WI38 (cell line): ENCODE measurements around the gene TMTC2.

Experiments
- H3K4me3 ChIP-seq: 2 replicates; pipeline ENCODE4 v1.5.1; 2011; ENCODE audit warnings: low read depth, mild to moderate bottlenecking, control low read depth, low read length
- TF ChIP-seq, protein P1 (sequence below): IDR thresholded peaks from 2 replicates; pipeline ENCODE4 v1.5.1; 2012; ENCODE audit warnings: low read depth, mild to moderate bottlenecking, control low read depth, low read length

TMTC2 gene

DNA sequence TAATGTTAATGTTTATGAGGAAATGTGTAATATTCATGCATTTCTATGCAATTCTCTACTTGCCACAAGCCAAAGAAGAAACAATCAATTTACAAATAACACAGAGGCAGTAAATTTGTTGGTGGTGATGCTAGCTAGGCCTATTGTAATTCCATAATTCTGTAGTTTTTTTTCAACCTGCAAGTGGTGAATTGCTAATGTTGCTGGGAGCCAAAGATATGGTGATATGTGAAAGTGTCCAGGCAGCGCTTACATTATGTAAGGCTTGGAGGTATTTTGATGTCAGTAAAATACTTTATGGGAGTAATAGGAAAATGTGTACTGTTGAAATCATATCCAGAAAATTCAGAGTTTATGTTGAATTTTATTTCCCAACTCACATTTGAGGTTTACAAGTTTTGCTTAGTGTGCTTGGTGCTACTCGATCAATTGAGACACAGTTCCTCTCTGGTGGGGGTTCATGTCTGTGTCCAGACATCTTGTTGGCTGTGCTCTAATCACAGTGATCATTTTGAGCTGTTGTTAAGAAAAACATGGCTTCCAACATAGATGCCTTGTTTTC, 23.2 kb downstream of the TMTC2 start:
- TF ChIP-seq, protein P1, sequence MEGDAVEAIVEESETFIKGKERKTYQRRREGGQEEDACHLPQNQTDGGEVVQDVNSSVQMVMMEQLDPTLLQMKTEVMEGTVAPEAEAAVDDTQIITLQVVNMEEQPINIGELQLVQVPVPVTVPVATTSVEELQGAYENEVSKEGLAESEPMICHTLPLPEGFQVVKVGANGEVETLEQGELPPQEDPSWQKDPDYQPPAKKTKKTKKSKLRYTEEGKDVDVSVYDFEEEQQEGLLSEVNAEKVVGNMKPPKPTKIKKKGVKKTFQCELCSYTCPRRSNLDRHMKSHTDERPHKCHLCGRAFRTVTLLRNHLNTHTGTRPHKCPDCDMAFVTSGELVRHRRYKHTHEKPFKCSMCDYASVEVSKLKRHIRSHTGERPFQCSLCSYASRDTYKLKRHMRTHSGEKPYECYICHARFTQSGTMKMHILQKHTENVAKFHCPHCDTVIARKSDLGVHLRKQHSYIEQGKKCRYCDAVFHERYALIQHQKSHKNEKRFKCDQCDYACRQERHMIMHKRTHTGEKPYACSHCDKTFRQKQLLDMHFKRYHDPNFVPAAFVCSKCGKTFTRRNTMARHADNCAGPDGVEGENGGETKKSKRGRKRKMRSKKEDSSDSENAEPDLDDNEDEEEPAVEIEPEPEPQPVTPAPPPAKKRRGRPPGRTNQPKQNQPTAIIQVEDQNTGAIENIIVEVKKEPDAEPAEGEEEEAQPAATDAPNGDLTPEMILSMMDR: no peak

DNA sequence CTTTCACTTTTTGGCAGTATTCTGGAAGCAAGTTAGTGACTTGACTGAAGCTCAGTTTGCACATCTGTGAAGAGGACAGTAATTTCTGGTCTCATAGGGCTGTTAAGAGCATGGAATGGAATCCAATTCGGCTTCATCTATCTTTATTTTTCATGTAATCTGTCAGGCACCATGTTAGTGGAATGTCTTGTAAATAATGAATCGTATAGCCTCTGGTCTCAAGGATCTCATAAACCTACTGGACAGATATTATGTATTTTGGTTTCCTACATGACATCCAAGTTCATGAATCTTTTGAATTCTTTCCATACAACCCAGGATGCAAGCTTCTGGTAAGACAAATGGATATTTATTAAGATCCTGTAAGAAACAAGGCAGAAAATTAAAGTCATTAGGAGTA, 24.0 kb downstream of the TMTC2 start:
- TF ChIP-seq, protein P1: no peak
- no peak overlapping the region for H3K4me3 ChIP-seq

More for the DNA sequence above, 23.2 kb downstream of the TMTC2 start:
- no peak overlapping the region for H3K4me3 ChIP-seq

DNA sequence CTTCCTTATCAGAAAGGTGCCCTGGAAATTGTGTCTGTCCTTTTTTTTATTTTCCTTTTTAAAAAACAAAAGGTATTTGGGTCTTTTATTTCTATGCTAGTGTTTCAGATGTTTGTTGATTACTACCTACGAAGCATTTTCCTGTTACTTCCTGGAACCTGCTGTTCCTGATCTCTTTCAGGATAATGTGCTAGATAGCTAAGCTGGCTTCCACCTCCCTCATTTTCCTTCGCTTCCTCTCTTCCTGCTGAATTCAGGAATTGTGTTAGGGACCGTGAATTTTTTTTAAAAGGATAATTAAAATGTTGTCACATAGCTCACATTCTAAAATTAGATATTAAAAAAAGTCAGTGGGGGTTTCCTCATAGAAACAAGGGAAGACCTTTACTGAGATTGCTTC, 27.7 kb downstream of the TMTC2 start:
- H3K4me3 ChIP-seq: no peak overlapping the region
- TF ChIP-seq, protein P1: no peak

DNA sequence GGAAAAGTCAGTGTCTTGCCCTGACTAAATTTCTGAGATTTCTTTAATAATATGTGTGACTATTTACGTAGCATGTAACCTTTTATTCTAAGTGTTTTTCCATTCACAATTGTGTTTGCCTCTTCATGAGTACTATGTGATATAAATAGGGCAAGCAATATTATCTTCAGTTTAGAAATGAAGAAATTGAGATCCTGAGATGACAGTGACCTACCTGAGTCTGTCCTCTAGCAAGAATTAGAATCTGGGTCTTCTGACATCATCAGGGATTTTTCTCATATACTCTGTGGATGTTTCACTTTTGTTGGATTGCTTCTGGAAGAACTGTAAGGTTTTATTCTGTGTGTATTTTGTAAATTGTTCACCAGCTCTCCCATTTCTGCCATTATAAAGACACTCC, 35.0 kb downstream of the TMTC2 start:
- H3K4me3 ChIP-seq: no peak overlapping the region
- TF ChIP-seq, protein P1: no peak

DNA sequence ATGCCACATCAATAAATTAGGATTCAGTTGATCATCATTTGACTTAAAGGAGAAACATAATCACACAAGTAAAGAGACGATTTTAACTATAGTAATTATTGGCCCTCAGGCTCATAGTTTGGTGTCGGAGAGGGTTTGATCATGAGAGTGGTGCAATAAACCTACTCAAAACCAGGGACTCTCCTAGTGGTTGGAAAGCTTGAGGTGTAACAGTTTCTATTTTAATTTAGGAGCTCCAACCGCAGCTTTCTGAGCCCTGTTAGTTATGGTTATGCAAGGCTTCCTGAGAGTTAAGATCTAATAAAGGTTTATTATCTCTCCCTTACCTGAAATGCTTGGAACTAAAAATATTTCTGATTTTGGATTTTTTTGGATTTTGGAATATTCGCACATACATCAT, 36.4 kb downstream of the TMTC2 start:
- H3K4me3 ChIP-seq: no peak overlapping the region
- TF ChIP-seq, protein P1: no peak

DNA sequence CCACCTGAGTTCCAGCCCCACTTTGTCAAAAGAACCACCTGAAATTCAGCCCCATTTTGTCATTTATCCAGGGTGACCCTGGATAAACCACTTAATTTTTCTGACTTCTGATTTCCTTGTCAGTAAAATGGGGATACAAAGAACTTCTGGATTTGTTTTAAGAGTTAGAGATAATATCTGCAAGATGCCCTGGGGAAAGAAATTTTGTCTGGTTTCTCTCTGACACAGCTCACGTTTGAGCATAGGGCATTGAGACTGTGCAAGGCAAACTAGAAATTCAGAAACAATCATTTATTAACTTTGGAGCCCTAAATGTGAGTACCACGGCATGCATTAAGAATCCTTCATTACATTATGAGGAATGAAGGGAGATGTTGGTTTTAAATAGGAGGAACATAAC, 37.2 kb downstream of the TMTC2 start:
- TF ChIP-seq, protein P1: no peak
- no peak overlapping the region for H3K4me3 ChIP-seq

DNA sequence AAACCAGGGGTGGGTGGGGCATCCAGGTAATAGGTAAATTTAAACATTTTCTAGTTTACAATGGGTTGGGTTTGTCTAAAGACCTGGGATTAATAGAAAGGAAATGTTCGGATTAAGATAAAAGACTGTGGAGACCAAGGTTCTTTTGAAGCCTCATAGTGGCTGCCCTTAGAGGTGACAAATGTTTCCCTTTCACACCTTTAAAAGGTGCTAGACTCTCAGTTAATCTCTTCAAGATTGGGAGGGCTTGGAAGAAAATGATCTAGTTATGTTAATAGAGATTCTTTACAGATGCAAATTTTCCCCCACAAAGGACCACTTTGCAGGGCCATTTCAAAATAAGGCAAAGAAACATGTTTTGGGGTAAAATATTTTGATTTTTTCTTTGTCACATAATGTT, 39.0 kb downstream of the TMTC2 start:
- TF ChIP-seq, protein P1: no peak
- H3K4me3 ChIP-seq: no peak overlapping the region
